Muscle of leg (tissue), 11 donors: ENCODE data around the gene BRSK2. TPM values are rescaled to one million over a fixed set of nuclear protein-coding genes. Genes with fewer than 3 reads are reported as not detected.

Source experiments
- DNase-seq: peaks from one replicate; pipeline ENCODE4 v3.0.0; 2013
- H3K27ac ChIP-seq: one replicate; pipeline ENCODE4 v1.5.1; 2013; ENCODE audit warnings: mild to moderate bottlenecking, low read length, control low read depth
- H3K27me3 ChIP-seq: one replicate; pipeline ENCODE4 v1.6.1; 2013; ENCODE audit warnings: low read length; ENCODE audit not compliant: control insufficient read depth, insufficient read depth
- H3K36me3 ChIP-seq: one replicate; pipeline ENCODE4 v1.6.1; 2013; ENCODE audit warnings: low read length; ENCODE audit not compliant: control insufficient read depth, insufficient read depth
- H3K4me1 ChIP-seq: one replicate; pipeline ENCODE4 v1.6.1; 2013; ENCODE audit warnings: low read length; ENCODE audit not compliant: control insufficient read depth, insufficient read depth
- H3K4me3 ChIP-seq: one replicate; pipeline ENCODE4 v1.5.1; 2013; ENCODE audit warnings: low read length, control low read depth
- H3K9me3 ChIP-seq: replicated peaks from 2 replicates; pipeline ENCODE4 v1.6.1; 2013; ENCODE audit warnings: low read depth, low read length; ENCODE audit not compliant: control insufficient read depth
- WGBS: methylation state at CpG from one replicate; pipeline ENCODE4 v1.1.5; 2013; ENCODE audit warnings: missing lambda C conversion rate; ENCODE audit not compliant: insufficient coverage; 5-methylcytosine and 5-hydroxymethylcytosine counted together
- polyA plus RNA-seq, 8 donors: library from polyadenylated mRNA; unstranded; fragments of 120-200 nt; gene quantifications; one replicate each; pipeline versions ENCODE4 v1.2.1 to v1.2.3, GENCODE V29; 2013; ENCODE audit warnings: inconsistent platforms in 1 of 8, low replicate concordance in 1 of 8; ENCODE audit not compliant: insufficient read length in 8 of 8, insufficient read depth in 1 of 8
- total RNA-seq: library from RNA; stranded (reverse); fragments of 120-200 nt; gene quantifications from one replicate; pipeline ENCODE4 v1.2.4, GENCODE V29; 2013

Gene BRSK2
- total and polyA plus RNA-seq, 9 donors: 0.44 to 2.3 (median 1.2) TPM

- no peaks in the 10 kb centered on the region for H3K4me1 ChIP-seq
- DNase-seq: no peak
- no peaks in the 10 kb centered on the region for H3K9me3 ChIP-seq
- WGBS: 71% methylated on average over 19 of the region's 22 CpGs
- H3K27ac ChIP-seq: no peak overlapping the region
- no peak overlapping the region for H3K4me3 ChIP-seq
- H3K27me3 ChIP-seq: peaks cover 2% of the 10 kb centered on the region
- H3K36me3 ChIP-seq: no peaks in the 10 kb centered on the region
Observed at GRCh38 chr11:1450949-1451710, 61.4 kb downstream of the BRSK2 start.

GRCh38 chr11:1451781-1452470 lies 62.2 kb downstream of the BRSK2 start:
- Histone ChIP-seq H3K4me1 (no peaks in the 10 kb centered on the region), H3K27me3 (peaks cover 2% of the 10 kb centered on the region), H3K4me3 (no peak overlapping the region), H3K36me3 (no peaks in the 10 kb centered on the region), H3K27ac (no peak overlapping the region), H3K9me3 (no peaks in the 10 kb centered on the region)
- WGBS: 61% methylated on average over 27 of the region's 27 CpGs
- DNase-seq: no peak

GRCh38 chr11:1452744-1453143 lies 63.0 kb downstream of the BRSK2 start:
- Histone ChIP-seq H3K27ac (no peak overlapping the region), H3K9me3 (no peaks in the 10 kb centered on the region), H3K27me3 (peaks cover 2% of the 10 kb centered on the region), H3K4me3 (no peak overlapping the region), H3K36me3 (no peaks in the 10 kb centered on the region), H3K4me1 (no peaks in the 10 kb centered on the region)
- WGBS: 80% methylated on average over 13 of the region's 13 CpGs
- no peak for DNase-seq

DNA sequence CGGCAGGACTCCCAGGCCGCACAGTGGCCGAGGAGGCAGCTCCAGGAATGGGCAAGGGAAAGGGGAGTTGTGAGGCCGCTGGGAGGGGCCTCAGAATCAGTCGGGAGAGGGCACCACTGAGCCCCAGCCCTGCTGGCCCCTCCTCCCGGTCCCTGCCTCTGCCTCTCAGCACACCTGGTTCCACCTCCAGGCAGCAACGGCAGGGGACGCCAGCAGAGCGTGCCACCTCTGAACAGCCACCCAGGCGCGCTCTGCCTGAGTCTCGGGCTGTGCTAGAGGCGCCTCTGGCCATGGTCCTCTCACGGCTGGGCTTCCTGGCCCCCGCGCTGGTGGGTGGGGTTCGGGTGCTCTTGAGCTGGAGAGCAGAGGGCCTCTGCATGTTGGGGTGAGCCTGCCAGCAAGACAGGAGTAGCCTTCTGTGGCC lies 63.9 kb downstream of the BRSK2 start:
- Histone ChIP-seq H3K9me3 (no peaks in the 10 kb centered on the region), H3K4me1 (no peaks in the 10 kb centered on the region), H3K4me3 (no peak overlapping the region), H3K36me3 (no peaks in the 10 kb centered on the region), H3K27ac (no peak overlapping the region), H3K27me3 (peaks cover 2% of the 10 kb centered on the region)
- WGBS: 4% methylated on average over 15 of the region's 17 CpGs
- DNase-seq: no peak

- no peak overlapping the region for H3K27ac ChIP-seq
- no peaks in the 10 kb centered on the region for H3K9me3 ChIP-seq
- H3K36me3 ChIP-seq: no peaks in the 10 kb centered on the region
- H3K4me3 ChIP-seq: no peak overlapping the region
- no peaks in the 10 kb centered on the region for H3K4me1 ChIP-seq
- 75% methylated on average over 21 of the region's 21 CpGs for WGBS
- peaks cover 2% of the 10 kb centered on the region for H3K27me3 ChIP-seq
- no peak for DNase-seq
Observed at GRCh38 chr11:1454576-1454975, 64.8 kb downstream of the BRSK2 start.

- H3K27ac ChIP-seq: no peak overlapping the region
- peaks cover 2% of the 10 kb centered on the region for H3K27me3 ChIP-seq
- H3K9me3 ChIP-seq: no peaks in the 10 kb centered on the region
- DNase-seq: no peak
- H3K36me3 ChIP-seq: no peaks in the 10 kb centered on the region
- 64% methylated on average over 11 of the region's 24 CpGs for WGBS
- no peak overlapping the region for H3K4me3 ChIP-seq
- no peaks in the 10 kb centered on the region for H3K4me1 ChIP-seq
Observed at GRCh38 chr11:1455032-1455762, 65.5 kb downstream of the BRSK2 start.

DNA sequence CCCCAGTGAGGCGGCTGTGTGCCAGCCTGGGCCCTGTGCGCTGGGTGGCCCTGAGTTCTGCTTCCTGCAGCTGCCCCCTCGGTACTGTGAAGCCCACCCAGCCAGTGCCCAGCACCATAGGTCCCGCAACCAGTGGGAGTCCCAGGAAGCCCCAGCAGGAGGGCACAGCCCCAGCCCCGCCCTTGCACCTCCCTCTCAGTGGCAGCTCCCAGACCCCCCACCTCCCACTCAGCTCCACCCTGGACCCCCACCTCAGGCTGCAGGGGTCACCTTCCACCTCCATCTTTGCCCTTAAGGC lies 66.0 kb downstream of the BRSK2 start:
- Histone ChIP-seq H3K27me3 (peaks cover 2% of the 10 kb centered on the region), H3K27ac (no peak overlapping the region), H3K4me1 (no peaks in the 10 kb centered on the region), H3K4me3 (no peak overlapping the region), H3K9me3 (no peaks in the 10 kb centered on the region), H3K36me3 (no peaks in the 10 kb centered on the region)
- WGBS: 75% methylated on average over 5 of the region's 5 CpGs
- no peak for DNase-seq

- H3K9me3 ChIP-seq: no peaks in the 10 kb centered on the region
- DNase-seq: no peak
- 77% methylated on average over 12 of the region's 22 CpGs for WGBS
- no peaks in the 10 kb centered on the region for H3K4me1 ChIP-seq
- no peak overlapping the region for H3K4me3 ChIP-seq
- H3K27ac ChIP-seq: no peak overlapping the region
- peaks cover 2% of the 10 kb centered on the region for H3K27me3 ChIP-seq
- no peaks in the 10 kb centered on the region for H3K36me3 ChIP-seq
Observed at GRCh38 chr11:1456176-1456575, 66.4 kb downstream of the BRSK2 start.

DNA sequence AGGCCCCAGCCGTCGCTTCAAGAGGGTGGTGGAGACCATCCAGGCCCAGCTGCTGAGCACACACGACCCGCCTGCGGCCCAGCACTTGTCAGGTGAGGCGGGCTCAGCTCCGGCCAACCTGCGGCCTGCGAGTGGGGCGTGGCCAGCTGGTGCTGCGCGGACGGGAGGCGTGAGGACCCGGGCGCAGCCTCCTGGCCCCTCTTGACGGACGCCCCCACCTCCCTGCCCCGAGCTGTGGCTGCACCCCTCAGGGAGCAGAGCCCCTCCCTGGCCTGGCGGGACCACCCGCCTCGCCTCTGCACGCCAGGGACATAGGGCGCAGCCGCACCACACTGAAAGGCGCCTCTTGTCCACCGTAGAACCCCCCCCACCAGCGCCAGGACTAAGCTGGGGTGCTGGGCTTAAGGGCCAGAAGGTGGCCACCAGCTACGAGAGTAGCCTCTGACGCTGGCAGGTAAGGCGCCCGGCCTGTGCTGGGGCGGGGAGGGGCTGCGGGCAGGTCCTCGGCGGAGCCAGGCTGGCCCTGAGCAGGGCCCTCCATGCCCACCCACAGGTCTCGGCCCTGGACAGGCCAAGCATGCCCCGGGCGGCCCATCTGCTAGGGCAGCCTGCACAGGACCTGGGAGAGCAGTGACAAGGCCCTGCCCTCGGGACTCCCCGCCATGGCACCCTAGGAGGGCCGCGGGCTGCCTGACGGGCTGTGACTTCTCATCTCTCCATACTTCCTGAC lies 67.0 kb downstream of the BRSK2 start:
- DNase-seq: no peak
- WGBS: 91% methylated on average over 27 of the region's 44 CpGs
- H3K27me3 ChIP-seq: no peaks in the 10 kb centered on the region
- no peaks in the 10 kb centered on the region for H3K9me3 ChIP-seq
- no peaks in the 10 kb centered on the region for H3K4me1 ChIP-seq
- no peak overlapping the region for H3K4me3 ChIP-seq
- no peaks in the 10 kb centered on the region for H3K36me3 ChIP-seq
- H3K27ac ChIP-seq: no peak overlapping the region

DNA sequence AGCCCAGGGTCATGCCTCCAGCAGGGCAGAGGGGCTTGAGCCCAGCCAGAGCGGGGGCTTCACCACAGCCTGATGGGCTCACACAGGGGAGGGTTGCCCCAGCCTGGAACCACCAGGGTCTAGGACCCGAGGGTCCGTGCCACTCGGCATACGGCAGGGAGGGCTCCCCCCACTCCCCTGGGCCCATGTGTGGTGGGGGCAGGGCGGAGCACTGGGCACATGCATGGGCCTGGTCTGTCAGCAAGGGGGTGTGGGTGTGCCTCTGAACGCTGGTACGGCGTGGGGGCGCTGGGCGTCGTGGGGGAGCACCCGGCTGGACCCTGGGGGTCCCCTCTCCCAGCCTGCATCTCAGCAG lies 67.6 kb downstream of the BRSK2 start:
- Histone ChIP-seq H3K27me3 (no peaks in the 10 kb centered on the region), H3K27ac (no peak overlapping the region), H3K36me3 (no peaks in the 10 kb centered on the region), H3K4me1 (no peaks in the 10 kb centered on the region), H3K9me3 (no peaks in the 10 kb centered on the region), H3K4me3 (no peak overlapping the region)
- DNase-seq: no peak
- WGBS: 88% methylated on average over 13 of the region's 13 CpGs
